ENCODE data around the gene ZSWIM5. TPM values are rescaled to one million over a fixed set of nuclear protein-coding genes. Genes with fewer than 3 reads are reported as not detected.

ZSWIM5 gene
- total RNA-seq, 1 donor from 2014 or later, result 0.79 TPM

- TF ChIP-seq CTCF (IDR thresholded peaks at IDR 0.05; ENCODE audit: insufficient read depth, low read depth, low read length) (no peak), EZH2 (IDR thresholded peaks at IDR 0.05; ENCODE audit: insufficient read depth, low read length) (no peak)
- H2AFZ ChIP-seq (ENCODE audit: low read depth, low read length), result no peak overlapping the region
- H3K4me3 ChIP-seq (ENCODE audit: insufficient read depth, low read depth, low read length), result no peak overlapping the region
- Mint-ChIP-seq H3K27ac (ENCODE audit: unreplicated experiment) (no peak overlapping the region), H3K36me3 (ENCODE audit: low read depth, unreplicated experiment) (peaks cover 4% of the 10 kb centered on the region), H3K27me3 (ENCODE audit: low read depth, unreplicated experiment) (no peaks in the 10 kb centered on the region), H3K4me3 (ENCODE audit: unreplicated experiment) (no peak overlapping the region), H3K9me3 (ENCODE audit: unreplicated experiment) (peaks cover 2% of the 10 kb centered on the region), H3K4me1 (ENCODE audit: low read depth, unreplicated experiment) (peaks cover 14% of the 10 kb centered on the region)
- peaks cover 15% of the 10 kb centered on the region for H3K36me3 ChIP-seq (ENCODE audit: insufficient read depth, low read length)
- peaks cover 9% of the 10 kb centered on the region for H4K20me1 ChIP-seq (ENCODE audit: insufficient read depth, low read length)
- H3K27me3 ChIP-seq (ENCODE audit: insufficient read depth, low read length), result no peaks in the 10 kb centered on the region
- FAIRE-seq (no peak), DNase-seq (ENCODE audit: low read depth) (no peak)
- peaks cover 18% of the 10 kb centered on the region for H3K4me1 ChIP-seq (ENCODE audit: insufficient read depth, low read length)
- peaks cover 30% of the 10 kb centered on the region for H3K79me2 ChIP-seq (ENCODE audit: insufficient read depth, low read length)
- H3K9me3 ChIP-seq (ENCODE audit: insufficient read depth, low read depth, low read length), result no peaks in the 10 kb centered on the region
- H3K27ac ChIP-seq (ENCODE audit: low read depth, low read length), result no peak overlapping the region
- H3K9ac ChIP-seq (ENCODE audit: low read length), result no peak overlapping the region
- no peak overlapping the region for H3K4me2 ChIP-seq (ENCODE audit: low read length)
Observed at GRCh38 chr1:45015683-45016082, 190.7 kb downstream of the ZSWIM5 start.

DNA sequence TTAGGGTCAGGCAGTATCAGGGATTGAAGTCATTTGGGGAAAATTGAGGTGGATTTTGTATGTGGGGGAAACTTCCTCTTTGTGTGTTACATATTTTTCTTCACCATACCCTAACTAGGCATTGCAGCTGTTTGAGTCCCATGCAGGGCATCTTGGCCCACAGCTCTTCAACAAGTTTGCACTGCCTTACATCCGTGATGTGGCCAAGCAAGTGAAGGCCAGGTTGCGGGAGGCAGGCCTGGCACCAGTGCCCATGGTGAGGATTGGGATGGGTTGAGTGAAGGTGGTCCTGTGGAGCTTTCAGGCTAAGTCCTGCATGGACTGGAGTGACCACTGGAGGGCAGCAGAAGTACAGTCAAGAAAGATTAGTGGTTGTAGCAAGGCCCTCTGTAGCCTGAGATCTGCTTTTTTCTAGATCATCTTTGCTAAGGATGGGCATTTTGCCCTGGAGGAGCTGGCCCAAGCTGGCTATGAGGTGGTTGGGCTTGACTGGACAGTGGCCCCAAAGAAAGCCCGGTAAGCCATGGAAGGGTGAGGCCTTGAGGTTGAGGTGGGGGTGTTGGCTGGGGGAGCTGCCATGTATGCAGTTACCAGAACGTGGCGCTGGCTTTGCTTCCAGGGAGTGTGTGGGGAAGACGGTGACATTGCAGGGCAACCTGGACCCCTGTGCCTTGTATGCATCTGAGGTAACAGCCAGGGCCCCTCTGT lies 191.9 kb downstream of the ZSWIM5 start:
- peak overlapping the region; percentile 72 for H3K4me3 Mint-ChIP-seq (ENCODE audit: unreplicated experiment)
- no peak overlapping the region for H3K4me3 ChIP-seq (ENCODE audit: insufficient read depth, low read depth, low read length)
- no peak overlapping the region for H3K27ac ChIP-seq (ENCODE audit: low read depth, low read length)
- no peak overlapping the region for H2AFZ ChIP-seq (ENCODE audit: low read depth, low read length)
- peaks cover 26% of the 10 kb centered on the region for H3K4me1 ChIP-seq (ENCODE audit: insufficient read depth, low read length)
- H3K9me3 Mint-ChIP-seq (ENCODE audit: unreplicated experiment), result peaks cover 2% of the 10 kb centered on the region
- peaks cover 4% of the 10 kb centered on the region for H3K36me3 Mint-ChIP-seq (ENCODE audit: low read depth, unreplicated experiment)
- peak overlapping the region; percentile 55 for H3K4me2 ChIP-seq (ENCODE audit: low read length)
- peaks cover 20% of the 10 kb centered on the region for H4K20me1 ChIP-seq (ENCODE audit: insufficient read depth, low read length)
- no peaks in the 10 kb centered on the region for H3K27me3 ChIP-seq (ENCODE audit: insufficient read depth, low read length)
- FAIRE-seq (no peak), DNase-seq (ENCODE audit: low read depth) (peak; percentile 55)
- peak overlapping the region; percentile 7 for H3K9ac ChIP-seq (ENCODE audit: low read length)
- no peak for TF ChIP-seq EZH2 (IDR thresholded peaks at IDR 0.05; ENCODE audit: insufficient read depth, low read length)
- TF ChIP-seq CTCF (IDR thresholded peaks at IDR 0.05; ENCODE audit: insufficient read depth, low read depth, low read length), result peak; percentile 88
- no peaks in the 10 kb centered on the region for H3K9me3 ChIP-seq (ENCODE audit: insufficient read depth, low read depth, low read length)
- no peaks in the 10 kb centered on the region for H3K27me3 Mint-ChIP-seq (ENCODE audit: low read depth, unreplicated experiment)
- peaks cover 15% of the 10 kb centered on the region for H3K36me3 ChIP-seq (ENCODE audit: insufficient read depth, low read length)
- no peak overlapping the region for H3K27ac Mint-ChIP-seq (ENCODE audit: unreplicated experiment)
- H3K4me1 Mint-ChIP-seq (ENCODE audit: low read depth, unreplicated experiment), result peaks cover 18% of the 10 kb centered on the region
- H3K79me2 ChIP-seq (ENCODE audit: insufficient read depth, low read length), result peaks cover 42% of the 10 kb centered on the region

DNA sequence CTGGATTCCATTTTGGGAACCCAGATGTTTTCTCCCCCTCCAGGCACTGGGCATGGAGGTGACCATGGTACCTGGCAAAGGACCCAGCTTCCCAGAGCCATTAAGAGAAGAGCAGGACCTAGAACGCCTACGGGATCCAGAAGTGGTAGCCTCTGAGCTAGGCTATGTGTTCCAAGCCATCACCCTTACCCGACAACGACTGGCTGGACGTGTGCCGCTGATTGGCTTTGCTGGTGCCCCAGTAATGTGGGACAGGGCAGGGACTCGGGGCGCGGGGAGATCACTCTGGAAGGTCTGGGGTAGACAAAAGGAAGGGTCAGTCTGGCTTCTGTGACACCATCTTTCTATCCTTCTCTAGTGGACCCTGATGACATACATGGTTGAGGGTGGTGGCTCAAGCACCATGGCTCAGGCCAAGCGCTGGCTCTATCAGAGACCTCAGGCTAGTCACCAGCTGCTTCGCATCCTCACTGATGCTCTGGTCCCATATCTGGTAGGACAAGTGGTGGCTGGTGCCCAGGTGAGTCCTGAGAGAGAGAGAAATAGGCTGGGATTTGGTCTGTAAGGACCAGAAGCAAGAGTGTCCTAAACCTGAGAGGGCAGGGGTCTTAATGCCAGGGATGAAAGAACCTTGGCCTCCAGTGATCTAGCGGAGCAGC lies 192.7 kb downstream of the ZSWIM5 start:
- Mint-ChIP-seq H3K36me3 (ENCODE audit: low read depth, unreplicated experiment) (peaks cover 10% of the 10 kb centered on the region), H3K4me1 (ENCODE audit: low read depth, unreplicated experiment) (peaks cover 18% of the 10 kb centered on the region), H3K27ac (ENCODE audit: unreplicated experiment) (no peak overlapping the region), H3K9me3 (ENCODE audit: unreplicated experiment) (peaks cover 2% of the 10 kb centered on the region), H3K4me3 (ENCODE audit: unreplicated experiment) (peak overlapping the region; percentile 84), H3K27me3 (ENCODE audit: low read depth, unreplicated experiment) (no peaks in the 10 kb centered on the region)
- H3K4me3 ChIP-seq (ENCODE audit: insufficient read depth, low read depth, low read length), result no peak overlapping the region
- H3K79me2 ChIP-seq (ENCODE audit: insufficient read depth, low read length), result peaks cover 50% of the 10 kb centered on the region
- H4K20me1 ChIP-seq (ENCODE audit: insufficient read depth, low read length), result peaks cover 27% of the 10 kb centered on the region
- peaks cover 18% of the 10 kb centered on the region for H3K36me3 ChIP-seq (ENCODE audit: insufficient read depth, low read length)
- no peaks in the 10 kb centered on the region for H3K27me3 ChIP-seq (ENCODE audit: insufficient read depth, low read length)
- TF ChIP-seq EZH2 (IDR thresholded peaks at IDR 0.05; ENCODE audit: insufficient read depth, low read length) (no peak), CTCF (IDR thresholded peaks at IDR 0.05; ENCODE audit: insufficient read depth, low read depth, low read length) (no peak)
- H3K9me3 ChIP-seq (ENCODE audit: insufficient read depth, low read depth, low read length), result no peaks in the 10 kb centered on the region
- DNase-seq (ENCODE audit: low read depth) (no peak), FAIRE-seq (no peak)
- peak overlapping the region; percentile 96 for H3K4me2 ChIP-seq (ENCODE audit: low read length)
- H3K4me1 ChIP-seq (ENCODE audit: insufficient read depth, low read length), result peaks cover 26% of the 10 kb centered on the region
- H3K9ac ChIP-seq (ENCODE audit: low read length), result peak overlapping the region; percentile 83
- H2AFZ ChIP-seq (ENCODE audit: low read depth, low read length), result no peak overlapping the region
- H3K27ac ChIP-seq (ENCODE audit: low read depth, low read length), result no peak overlapping the region

Data from astrocyte (in vitro differentiated cells and primary cell).